ENCODE measurements around the gene ABHD15.
"Not testable (repeated sequence)": the region's sequence is repeated elsewhere in the genome, so short reads cannot be mapped to it uniquely, and the experiment has no call there.

ABHD15 gene

GRCh38 chr17:29568331-29569244 lies 1.8 kb upstream of the ABHD15 start, which contains the start of gene TP53I13:
Gene TP53I13, plus strand, starts transcription at chr17:29568701. Its CDS starts 58 bp downstream, at chr17:29568759.
- no peak for DNase-seq (ENCODE audit: low spot score)

GRCh38 chr17:29567554-29568330 lies 905 bp upstream of the ABHD15 start:
- DNase-seq (ENCODE audit: low spot score), result no peak

GRCh38 chr17:29567304-29567553 lies 392 bp upstream of the ABHD15 start:
- DNase-seq (ENCODE audit: low spot score), result no peak

- DNase-seq (ENCODE audit: low spot score), result no peak
Observed at GRCh38 chr17:29565643-29566472, 979 bp downstream of the ABHD15 start.

GRCh38 chr17:29563816-29564215 lies 3.0 kb downstream of the ABHD15 start:
- no peak for DNase-seq (ENCODE audit: low spot score)

GRCh38 chr17:29562615-29563014 lies 4.2 kb downstream of the ABHD15 start:
- DNase-seq (ENCODE audit: low spot score), result no peak

DNA sequence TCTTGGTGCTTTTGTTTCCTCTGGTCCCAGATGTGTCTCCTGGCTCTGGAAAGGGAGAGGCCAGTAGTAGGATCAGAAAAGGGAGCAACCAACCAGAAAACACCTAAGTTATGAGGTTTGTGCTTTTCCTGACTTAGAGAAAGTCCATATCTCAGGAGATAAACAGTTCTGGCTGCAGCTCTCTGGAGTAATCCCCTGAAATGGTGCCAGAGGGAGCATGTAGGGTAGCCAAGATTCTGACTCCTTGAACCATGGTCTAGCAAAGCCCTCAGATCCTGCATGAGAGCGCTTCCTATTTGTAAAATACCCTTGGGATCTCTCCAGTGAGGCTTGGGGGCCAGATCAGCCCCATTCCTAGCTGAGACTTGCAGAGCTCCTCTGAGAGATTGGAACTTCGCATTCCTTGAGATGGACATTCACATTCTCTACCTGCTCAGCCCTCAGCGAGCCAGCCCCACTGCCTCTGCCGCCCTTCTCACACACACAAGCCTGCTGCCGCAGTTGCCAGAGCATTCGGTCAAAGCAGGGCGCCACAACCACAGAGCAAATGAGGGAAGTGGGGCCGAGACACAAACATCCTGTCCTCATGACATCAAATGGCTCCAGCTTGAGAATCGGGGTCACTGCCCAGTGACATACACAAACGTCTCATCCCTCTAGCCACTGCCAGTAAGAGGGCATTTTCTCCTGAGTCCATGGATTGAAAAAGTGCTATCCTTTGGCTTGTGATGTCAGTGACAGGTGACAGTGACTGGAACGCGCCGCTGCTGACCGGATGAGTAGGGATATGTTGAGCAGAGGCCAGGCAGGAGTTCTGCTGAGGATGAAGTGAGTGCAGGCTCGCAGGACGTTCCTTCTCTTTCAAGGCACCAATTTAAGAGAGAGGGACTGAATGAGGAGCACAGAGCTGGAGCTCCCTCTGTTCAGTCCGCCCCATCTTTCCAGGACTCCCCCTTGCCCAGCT lies 5.0 kb downstream of the ABHD15 start:
- DNase-seq (ENCODE audit: low spot score), result no peak

DNA sequence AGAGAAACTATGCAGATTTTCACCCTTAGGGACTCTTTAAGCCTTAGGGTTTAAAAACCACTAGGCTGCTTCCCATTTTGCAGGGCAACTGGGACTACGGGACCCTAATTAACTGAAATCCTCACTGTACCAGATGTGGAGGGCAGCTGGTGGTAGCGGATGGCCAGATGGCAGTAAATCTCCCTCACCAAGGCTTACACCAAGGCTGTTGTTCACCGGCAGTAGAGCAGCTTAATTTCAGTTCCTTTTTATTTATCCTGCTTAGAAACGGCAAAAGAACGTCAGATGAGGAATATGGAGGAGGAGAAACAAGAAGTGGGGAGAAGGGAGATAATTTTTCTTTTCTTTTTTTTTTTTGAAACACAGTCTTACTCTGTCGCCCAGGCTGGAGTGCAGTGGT lies 6.5 kb downstream of the ABHD15 start:
- DNase-seq (ENCODE audit: low spot score), result no peak

- no peak for DNase-seq (ENCODE audit: low spot score)
Observed at GRCh38 chr17:29559640-29560039, 7.2 kb downstream of the ABHD15 start.

DNA sequence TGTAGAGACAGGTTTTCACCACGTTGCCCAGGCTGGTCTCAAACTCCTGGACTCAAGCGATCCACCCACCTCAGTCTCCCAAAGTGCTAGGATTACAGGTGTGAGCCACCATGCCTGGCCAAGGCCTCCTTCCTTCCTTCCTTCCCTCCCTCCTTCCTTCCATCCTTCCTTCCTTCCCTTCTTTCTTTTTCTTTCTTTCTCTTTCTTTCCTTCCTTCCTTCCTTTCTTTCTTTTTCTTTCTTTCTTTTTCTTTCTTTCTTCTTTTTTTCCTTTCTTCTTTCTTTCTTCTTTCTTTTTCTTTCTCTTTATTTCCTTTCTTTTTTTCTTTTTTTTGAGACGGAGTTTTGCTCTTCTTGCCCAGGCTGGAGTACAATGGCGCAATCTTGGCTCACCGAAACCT lies 8.7 kb downstream of the ABHD15 start:
- not testable (repeated sequence) for DNase-seq (ENCODE audit: low spot score)

DNA sequence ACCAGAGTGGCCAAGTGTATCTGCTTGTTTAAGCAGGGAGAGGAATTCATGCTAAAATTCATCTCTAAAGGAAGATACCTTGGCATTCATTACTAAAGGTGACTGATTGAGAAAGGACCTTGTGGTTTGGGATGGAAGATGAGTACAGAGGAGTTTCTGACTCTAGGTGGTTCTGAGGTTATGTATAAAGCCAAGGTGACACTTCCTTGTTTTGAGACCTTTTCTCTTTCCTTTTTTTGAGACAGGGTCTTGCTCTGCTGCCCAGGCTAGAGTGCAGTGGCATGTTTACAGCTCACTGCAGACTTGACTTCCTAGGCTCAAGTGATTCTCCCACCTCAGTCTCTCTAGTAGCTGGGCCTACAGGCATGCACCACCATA lies 9.1 kb downstream of the ABHD15 start:
- no peak for DNase-seq (ENCODE audit: low spot score)

DNA sequence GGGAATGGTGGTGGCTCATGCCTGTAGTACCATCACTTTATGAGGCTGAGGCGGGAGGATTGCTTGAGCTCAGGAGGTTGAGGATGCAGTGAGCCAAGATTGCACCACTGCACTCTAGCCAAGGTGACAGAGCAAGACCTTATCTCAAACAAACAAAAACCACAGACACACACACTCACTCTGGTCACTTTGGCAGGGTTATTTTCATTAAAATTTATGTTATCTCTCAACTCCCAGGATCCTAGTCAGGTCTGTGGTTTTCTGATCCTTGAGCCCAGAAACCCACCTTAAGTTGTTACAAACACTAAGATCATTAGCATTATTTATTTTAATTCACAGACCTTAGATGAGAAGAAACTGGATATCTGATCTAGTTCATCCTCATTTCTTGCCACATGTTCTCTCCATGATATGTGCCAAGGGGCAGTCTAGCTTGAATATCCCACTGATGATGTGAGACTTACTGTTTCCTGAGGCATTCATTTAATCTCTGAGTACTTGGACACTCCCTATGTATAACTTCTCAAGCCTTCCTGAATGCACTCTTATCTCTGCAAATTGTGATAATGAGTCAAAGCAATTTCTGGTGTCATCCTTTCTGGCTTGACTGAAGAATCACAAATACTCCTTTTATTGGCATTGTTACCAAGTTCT lies 9.6 kb downstream of the ABHD15 start:
- DNase-seq (ENCODE audit: low spot score), result no peak

DNA sequence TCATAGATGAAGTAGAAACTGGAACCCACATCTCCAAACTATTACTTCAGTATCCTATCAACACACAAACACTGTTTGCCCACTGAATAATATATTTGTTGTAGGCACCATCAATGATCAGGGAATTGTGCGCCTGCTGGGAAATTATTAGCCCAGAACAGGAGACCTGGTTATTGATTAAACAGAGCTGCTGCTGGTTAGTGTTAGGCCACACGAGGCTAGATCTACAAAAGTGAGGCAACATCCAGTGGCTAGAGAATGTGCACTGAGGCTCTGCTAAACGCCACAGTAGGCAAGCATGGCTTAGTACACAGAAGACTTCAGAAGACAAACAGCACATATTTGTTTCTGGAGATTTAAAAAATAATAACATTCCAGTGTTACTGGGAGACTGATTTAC lies 11.0 kb downstream of the ABHD15 start:
- DNase-seq (ENCODE audit: low spot score), result no peak

- no peak for DNase-seq (ENCODE audit: low spot score)
Observed at GRCh38 chr17:29549177-29549923, 17.5 kb downstream of the ABHD15 start.

GRCh38 chr17:29546830-29547229 lies 20.0 kb downstream of the ABHD15 start:
- no peak for DNase-seq (ENCODE audit: low spot score)

GRCh38 chr17:29546085-29546484 lies 20.8 kb downstream of the ABHD15 start:
- no peak for DNase-seq (ENCODE audit: low spot score)

GRCh38 chr17:29544066-29544465 lies 22.8 kb downstream of the ABHD15 start:
- no peak for DNase-seq (ENCODE audit: low spot score)

DNA sequence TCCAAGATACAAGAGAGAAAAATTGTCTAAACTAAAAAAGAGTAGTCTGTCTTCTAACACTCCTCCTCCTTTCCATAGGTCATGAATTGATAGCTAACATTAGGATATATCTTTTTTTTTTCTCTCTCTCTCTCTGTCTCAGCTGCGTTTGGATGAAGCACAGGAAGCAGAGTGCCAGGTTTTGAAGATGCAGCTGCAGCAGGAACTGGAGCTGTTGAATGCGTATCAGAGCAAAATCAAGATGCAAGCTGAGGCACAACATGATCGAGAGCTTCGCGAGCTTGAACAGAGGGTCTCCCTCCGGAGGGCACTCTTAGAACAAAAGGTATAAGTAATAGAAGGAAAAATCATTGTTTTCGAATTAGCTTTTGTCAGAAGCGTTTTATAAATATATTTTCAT lies 32.9 kb downstream of the ABHD15 start:
- DNase-seq (ENCODE audit: low spot score), result peak; percentile 49

DNA sequence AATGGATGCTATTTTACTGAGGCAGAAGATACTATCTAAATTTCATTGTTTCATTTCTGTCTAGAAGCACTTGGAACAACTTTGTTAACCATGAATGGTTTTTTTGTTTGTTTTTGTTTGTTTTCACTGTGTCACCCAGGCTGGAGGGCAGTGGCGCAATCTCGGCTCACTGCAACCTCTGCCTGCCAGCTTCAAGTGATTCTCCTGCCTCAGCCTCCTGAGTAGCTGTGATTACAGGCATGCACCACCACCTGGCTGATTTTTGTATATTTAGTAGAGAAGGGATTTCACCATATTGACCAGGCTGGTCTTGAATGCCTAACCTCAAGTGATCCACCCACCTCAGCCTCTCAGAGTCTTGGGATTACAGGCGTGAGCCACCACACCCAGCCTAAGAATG lies 40.5 kb downstream of the ABHD15 start:
- DNase-seq (ENCODE audit: low spot score), result no peak

GRCh38 chr17:29524692-29525091 lies 42.1 kb downstream of the ABHD15 start:
- DNase-seq (ENCODE audit: low spot score), result no peak

All from pons (tissue), 1 donor.